ENCODE data around the gene AREG.

GRCh38 chr4:74412225-74412624 is 32.7 kb upstream of the AREG start:
- TF ChIP-seq CTCF (IDR thresholded peaks at IDR 0.05) (no peak), POLR2A (IDR thresholded peaks at IDR 0.05) (no peak)
